Measurements from ENCODE around the gene DENND2C. TPM values are rescaled to one million over a fixed set of nuclear protein-coding genes. Genes with fewer than 3 reads are reported as not detected.

The DENND2C gene
- total RNA-seq, 5 donors from 2014 or later (not counting 1 experiment from before 2014, with no cell fraction given): 0.61 to 1.5 (median 0.79) TPM

- no peaks in the 10 kb centered on the region for H3K9me3 Mint-ChIP-seq
- Histone ChIP-seq H3K27me3 (replicated peaks in 1 of 2; ENCODE audit: control insufficient read depth in 2 of 2, extremely low read depth in 1 of 2, insufficient read depth in 2 of 2, low read length in 1 of 2) (peaks cover 10 to 14% of the 10 kb centered on the region in 2 experiments), H3K9me3 (no peaks in the 10 kb centered on the region), H3K36me3 (ENCODE audit: control insufficient read depth in 2 of 2, extremely low read depth in 1 of 2, insufficient read depth in 1 of 2, low read length in 1 of 2) (no peaks in the 10 kb centered on the region), H3K4me1 (ENCODE audit: control insufficient read depth in 1 of 2, extremely low read depth in 1 of 2, insufficient read depth in 2 of 2, low read length in 2 of 2) (peaks cover 0 to 11% of the 10 kb centered on the region in 2 experiments), H3K4me3 (ENCODE audit: control insufficient read depth in 1 of 2, extremely low read depth in 1 of 2, low read length in 1 of 2) (no peak overlapping the region), H3K27ac (ENCODE audit: low read length) (no peak overlapping the region)
- H3K27ac Mint-ChIP-seq: no peak overlapping the region
- peaks cover 0 to 10% (median 9%) of the 10 kb centered on the region in 3 donors for H3K4me1 Mint-ChIP-seq
- 95% methylated on average over 3 of the region's 9 CpGs for WGBS (ENCODE audit: insufficient coverage)
- no peaks in the 10 kb centered on the region for H3K36me3 Mint-ChIP-seq
- H3K27me3 Mint-ChIP-seq: peaks cover 14% of the 10 kb centered on the region in 2 donors
- ChIA-PET CTCF (interaction anchor here (0.6 to 1.2 kb wide), 4 partner anchors 24 to 233 kb away, joined by 3 to 4 read pairs (median 4); partner anchors contain the start of genes AMPD1 (in 1 of the 2) and NRAS (in 1 of the 2)), POLR2A (interaction anchor here (0.6 to 0.7 kb wide), 3 partner anchors 42 to 399 kb away, joined by 3 to 4 read pairs (median 3); no protein-coding TSS in a partner anchor)
- no peak for ATAC-seq (replicated peaks in 1 of 4)
- H3K4me3 Mint-ChIP-seq: peak overlapping the region; percentile 29 to 89 (median 46)
- DNase-seq: peak in 1 of 35 experiments; percentile 33
Measured at GRCh38 chr1:114671011-114671938, 1.4 kb upstream of the DENND2C start.

- CTCF ChIA-PET: interaction anchor here in 1 of 2 donors (0.6 to 0.8 kb wide), 3 partner anchors 7 to 23 kb away, joined by 3 to 6 read pairs (median 3); no protein-coding TSS in a partner anchor
- Histone ChIP-seq H3K36me3 (ENCODE audit: control insufficient read depth in 2 of 2, extremely low read depth in 1 of 2, insufficient read depth in 1 of 2, low read length in 1 of 2) (no peaks in the 10 kb centered on the region), H3K4me1 (ENCODE audit: control insufficient read depth in 1 of 2, extremely low read depth in 1 of 2, insufficient read depth in 2 of 2, low read length in 2 of 2) (peaks cover 0 to 11% of the 10 kb centered on the region in 2 experiments), H3K9me3 (no peaks in the 10 kb centered on the region), H3K27me3 (replicated peaks in 1 of 2; ENCODE audit: control insufficient read depth in 2 of 2, extremely low read depth in 1 of 2, insufficient read depth in 2 of 2, low read length in 1 of 2) (peaks cover 6 to 16% of the 10 kb centered on the region in 2 experiments), H3K27ac (ENCODE audit: low read length) (no peak overlapping the region), H3K4me3 (ENCODE audit: control insufficient read depth in 1 of 2, extremely low read depth in 1 of 2, low read length in 1 of 2) (peak overlapping the region; percentile 76 to 82)
- Mint-ChIP-seq H3K27me3 (peaks cover 13 to 15% of the 10 kb centered on the region in 2 donors), H3K4me3 (peak overlapping the region; percentile 89 to 96 (median 94)), H3K9me3 (no peaks in the 10 kb centered on the region), H3K4me1 (peaks cover 0 to 10% (median 9%) of the 10 kb centered on the region in 3 donors), H3K36me3 (no peaks in the 10 kb centered on the region), H3K27ac (peak overlapping the region; percentile 9 to 79)
- peak; percentile 62 to 88 (median 81) for DNase-seq
- ATAC-seq (replicated peaks in 1 of 4): peak; percentile 97 to 99 (median 98)
- WGBS (ENCODE audit: insufficient coverage): 2% methylated on average over 29 of the region's 45 CpGs
- POLR2A ChIA-PET: interaction anchor here in 1 of 2 donors (0.6 to 1.1 kb wide), 2 partner anchors 43 to 46 kb away, joined by 3 to 4 read pairs; partner anchors contain the start of gene NRAS
Measured at GRCh38 chr1:114670083-114671010, 498 bp upstream of the DENND2C start.

GRCh38 chr1:114668784-114669561, 876 bp downstream of the DENND2C start:
- CTCF ChIA-PET: interaction anchor here (0.6 to 1.2 kb wide), 5 partner anchors 11 to 851 kb away, joined by 3 read pairs; partner anchors contain the start of gene BCAS2 (in 1 of the 2)
- 85% methylated on average over 4 of the region's 13 CpGs for WGBS (ENCODE audit: insufficient coverage)
- no peaks in the 10 kb centered on the region for H3K9me3 ChIP-seq
- no peak for ATAC-seq (replicated peaks in 1 of 4)
- Mint-ChIP-seq H3K27me3 (peaks cover 7 to 11% of the 10 kb centered on the region in 2 donors), H3K9me3 (no peaks in the 10 kb centered on the region), H3K4me3 (peak overlapping the region; percentile 89 to 96 (median 94)), H3K27ac (peak overlapping the region in 1 of 2 donors; percentile 44), H3K4me1 (peaks cover 0 to 10% (median 9%) of the 10 kb centered on the region in 3 donors), H3K36me3 (no peaks in the 10 kb centered on the region)
- H3K27me3 ChIP-seq (replicated peaks in 1 of 2; ENCODE audit: control insufficient read depth in 2 of 2, extremely low read depth in 1 of 2, insufficient read depth in 2 of 2, low read length in 1 of 2): peaks cover 6 to 16% of the 10 kb centered on the region in 2 experiments
- H3K36me3 ChIP-seq (ENCODE audit: control insufficient read depth in 2 of 2, extremely low read depth in 1 of 2, insufficient read depth in 1 of 2, low read length in 1 of 2): no peaks in the 10 kb centered on the region
- H3K27ac ChIP-seq (ENCODE audit: low read length): peak overlapping the region; percentile 21
- H3K4me1 ChIP-seq (ENCODE audit: control insufficient read depth in 1 of 2, extremely low read depth in 1 of 2, insufficient read depth in 2 of 2, low read length in 2 of 2): peaks cover 0 to 11% of the 10 kb centered on the region in 2 experiments
- peak overlapping the region; percentile 76 to 82 for H3K4me3 ChIP-seq (ENCODE audit: control insufficient read depth in 1 of 2, extremely low read depth in 1 of 2, low read length in 1 of 2)
- POLR2A ChIA-PET: interaction anchor here in 1 of 2 donors (1.1 kb wide), 1 partner anchor 47 kb away, joined by 4 read pairs; the partner anchor contains the start of gene NRAS
- no peak for DNase-seq

- H3K9me3 Mint-ChIP-seq: no peaks in the 10 kb centered on the region
- ChIA-PET CTCF (interaction anchor here in 1 of 2 donors (1.2 kb wide), 1 partner anchor 17 kb away, joined by 3 read pairs; no protein-coding TSS in a partner anchor), POLR2A (no interaction called here)
- H3K27ac ChIP-seq (ENCODE audit: low read length): no peak overlapping the region
- H3K27me3 Mint-ChIP-seq: peaks cover 7 to 11% of the 10 kb centered on the region in 2 donors
- H3K36me3 Mint-ChIP-seq: no peaks in the 10 kb centered on the region
- peaks cover 0 to 10% (median 9%) of the 10 kb centered on the region in 3 donors for H3K4me1 Mint-ChIP-seq
- peak overlapping the region in 1 of 3 donors; percentile 94 for H3K4me3 Mint-ChIP-seq
- no peak overlapping the region for H3K27ac Mint-ChIP-seq
- WGBS (ENCODE audit: insufficient coverage): 71% methylated on average over 1 of the region's 4 CpGs
- no peak overlapping the region for H3K4me3 ChIP-seq (ENCODE audit: control insufficient read depth in 1 of 2, extremely low read depth in 1 of 2, low read length in 1 of 2)
- H3K36me3 ChIP-seq (ENCODE audit: control insufficient read depth in 2 of 2, extremely low read depth in 1 of 2, insufficient read depth in 1 of 2, low read length in 1 of 2): no peaks in the 10 kb centered on the region
- H3K9me3 ChIP-seq: no peaks in the 10 kb centered on the region
- H3K27me3 ChIP-seq (replicated peaks in 1 of 2; ENCODE audit: control insufficient read depth in 2 of 2, extremely low read depth in 1 of 2, insufficient read depth in 2 of 2, low read length in 1 of 2): peaks cover 6 to 16% of the 10 kb centered on the region in 2 experiments
- DNase-seq (no peak), ATAC-seq (replicated peaks in 1 of 4) (no peak)
- H3K4me1 ChIP-seq (ENCODE audit: control insufficient read depth in 1 of 2, extremely low read depth in 1 of 2, insufficient read depth in 2 of 2, low read length in 2 of 2): peaks cover 0 to 11% of the 10 kb centered on the region in 2 experiments
Measured at GRCh38 chr1:114668373-114668772, 1.5 kb downstream of the DENND2C start.

GRCh38 chr1:114666954-114667353, 2.9 kb downstream of the DENND2C start:
- Mint-ChIP-seq H3K4me1 (peaks cover 0 to 10% (median 9%) of the 10 kb centered on the region in 3 donors), H3K27ac (no peak overlapping the region), H3K27me3 (peaks cover 7 to 14% of the 10 kb centered on the region in 2 donors), H3K4me3 (no peak overlapping the region), H3K36me3 (no peaks in the 10 kb centered on the region), H3K9me3 (no peaks in the 10 kb centered on the region)
- 83% methylated on average over 1 of the region's 3 CpGs for WGBS (ENCODE audit: insufficient coverage)
- H3K36me3 ChIP-seq (ENCODE audit: control insufficient read depth in 2 of 2, extremely low read depth in 1 of 2, insufficient read depth in 1 of 2, low read length in 1 of 2): no peaks in the 10 kb centered on the region
- peaks cover 5 to 16% of the 10 kb centered on the region in 2 experiments for H3K27me3 ChIP-seq (replicated peaks in 1 of 2; ENCODE audit: control insufficient read depth in 2 of 2, extremely low read depth in 1 of 2, insufficient read depth in 2 of 2, low read length in 1 of 2)
- DNase-seq: no peak
- CTCF ChIA-PET: no interaction called here
- POLR2A ChIA-PET: no interaction called here
- H3K4me3 ChIP-seq (ENCODE audit: control insufficient read depth in 1 of 2, extremely low read depth in 1 of 2, low read length in 1 of 2): no peak overlapping the region
- no peak overlapping the region for H3K27ac ChIP-seq (ENCODE audit: low read length)
- no peak for ATAC-seq (replicated peaks in 1 of 4)
- H3K9me3 ChIP-seq: no peaks in the 10 kb centered on the region
- peaks cover 0 to 11% of the 10 kb centered on the region in 2 experiments for H3K4me1 ChIP-seq (ENCODE audit: control insufficient read depth in 1 of 2, extremely low read depth in 1 of 2, insufficient read depth in 2 of 2, low read length in 2 of 2)
